GM12865 (cell line): ENCODE measurements around the gene CPZ.

ENCODE experiments used
- DNase-seq: peaks from one replicate; pipeline ENCODE4 v3.0.0; 2010; ENCODE audit warnings: low read depth
- H3K4me3 ChIP-seq: 2 replicates; pipeline ENCODE4 v1.5.1; 2011; ENCODE audit warnings: mild to moderate bottlenecking, low read depth, low read length, control low read depth
- TF ChIP-seq, protein P1 (sequence below): IDR thresholded peaks from 2 replicates; pipeline ENCODE4 v1.5.1; 2011; ENCODE audit warnings: low read length, control low read depth, low read depth, inconsistent platforms; ENCODE audit not compliant: insufficient read depth; ENCODE audit errors: missing control alignments

CPZ gene

GRCh38 chr4:8585186-8585585 lies 7.4 kb upstream of the CPZ start:
- no peak overlapping the region for H3K4me3 ChIP-seq
- peak; percentile 18 for DNase-seq
- TF ChIP-seq, protein P1, sequence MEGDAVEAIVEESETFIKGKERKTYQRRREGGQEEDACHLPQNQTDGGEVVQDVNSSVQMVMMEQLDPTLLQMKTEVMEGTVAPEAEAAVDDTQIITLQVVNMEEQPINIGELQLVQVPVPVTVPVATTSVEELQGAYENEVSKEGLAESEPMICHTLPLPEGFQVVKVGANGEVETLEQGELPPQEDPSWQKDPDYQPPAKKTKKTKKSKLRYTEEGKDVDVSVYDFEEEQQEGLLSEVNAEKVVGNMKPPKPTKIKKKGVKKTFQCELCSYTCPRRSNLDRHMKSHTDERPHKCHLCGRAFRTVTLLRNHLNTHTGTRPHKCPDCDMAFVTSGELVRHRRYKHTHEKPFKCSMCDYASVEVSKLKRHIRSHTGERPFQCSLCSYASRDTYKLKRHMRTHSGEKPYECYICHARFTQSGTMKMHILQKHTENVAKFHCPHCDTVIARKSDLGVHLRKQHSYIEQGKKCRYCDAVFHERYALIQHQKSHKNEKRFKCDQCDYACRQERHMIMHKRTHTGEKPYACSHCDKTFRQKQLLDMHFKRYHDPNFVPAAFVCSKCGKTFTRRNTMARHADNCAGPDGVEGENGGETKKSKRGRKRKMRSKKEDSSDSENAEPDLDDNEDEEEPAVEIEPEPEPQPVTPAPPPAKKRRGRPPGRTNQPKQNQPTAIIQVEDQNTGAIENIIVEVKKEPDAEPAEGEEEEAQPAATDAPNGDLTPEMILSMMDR, result peak; percentile 31

- DNase-seq, result no peak
- no peak overlapping the region for H3K4me3 ChIP-seq
- TF ChIP-seq, protein P1, result no peak
Observed at GRCh38 chr4:8585721-8586212, 6.8 kb upstream of the CPZ start.

DNA sequence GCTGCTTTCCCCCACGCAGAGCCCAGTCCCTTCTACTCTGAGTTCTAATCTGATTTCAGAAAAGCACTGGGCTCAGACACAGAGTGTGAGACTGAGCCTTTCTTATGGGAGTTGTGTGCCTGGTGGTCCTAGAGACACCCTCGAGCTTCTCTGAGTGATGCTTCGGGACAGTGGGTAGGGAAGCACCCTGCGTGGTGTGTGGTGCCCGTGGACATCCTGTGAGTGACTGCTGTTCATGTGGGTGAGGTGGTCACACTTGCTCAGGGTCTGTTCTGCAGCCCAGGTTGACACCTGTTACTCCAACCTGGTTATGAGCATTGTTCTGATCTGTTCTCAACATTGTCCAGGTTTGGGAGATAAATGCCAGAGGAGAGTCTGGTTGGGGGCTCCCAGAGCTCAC lies 6.3 kb upstream of the CPZ start:
- TF ChIP-seq, protein P1, result no peak
- H3K4me3 ChIP-seq, result no peak overlapping the region
- DNase-seq, result no peak

GRCh38 chr4:8586671-8587468 lies 5.7 kb upstream of the CPZ start:
- H3K4me3 ChIP-seq, result no peak overlapping the region
- TF ChIP-seq, protein P1, result peak; percentile 21
- DNase-seq, result peak; percentile 19

- TF ChIP-seq, protein P1, result no peak
- no peak for DNase-seq
Observed at GRCh38 chr4:8587469-8588195, 4.9 kb upstream of the CPZ start.

DNA sequence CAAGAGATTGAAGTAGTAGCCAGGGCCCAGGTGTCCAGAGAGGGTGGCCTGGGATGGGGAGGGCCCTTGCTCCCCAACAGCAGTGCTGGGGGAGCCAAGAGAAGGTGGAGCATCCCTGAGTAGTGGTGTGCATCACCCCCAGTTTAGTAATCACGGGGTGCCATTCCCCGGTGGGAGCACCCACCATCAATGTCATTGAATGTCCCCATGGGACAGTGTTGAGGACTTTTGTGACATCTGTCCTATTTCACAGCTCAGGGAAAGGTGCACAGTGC lies 4.4 kb upstream of the CPZ start:
- TF ChIP-seq, protein P1, result no peak
- H3K4me3 ChIP-seq, result no peak overlapping the region
- DNase-seq, result no peak

More at GRCh38 chr4:8587469-8588195, 4.9 kb upstream of the CPZ start:
- H3K4me3 ChIP-seq, result no peak overlapping the region
